Measurements from ENCODE around the gene RIOX2. TPM values are rescaled to one million over a fixed set of nuclear protein-coding genes. Genes with fewer than 3 reads are reported as not detected.

Gene RIOX2
- total and polyA plus RNA-seq, 12 donors = 8.4 to 48.0 (median 19.5) TPM

DNA sequence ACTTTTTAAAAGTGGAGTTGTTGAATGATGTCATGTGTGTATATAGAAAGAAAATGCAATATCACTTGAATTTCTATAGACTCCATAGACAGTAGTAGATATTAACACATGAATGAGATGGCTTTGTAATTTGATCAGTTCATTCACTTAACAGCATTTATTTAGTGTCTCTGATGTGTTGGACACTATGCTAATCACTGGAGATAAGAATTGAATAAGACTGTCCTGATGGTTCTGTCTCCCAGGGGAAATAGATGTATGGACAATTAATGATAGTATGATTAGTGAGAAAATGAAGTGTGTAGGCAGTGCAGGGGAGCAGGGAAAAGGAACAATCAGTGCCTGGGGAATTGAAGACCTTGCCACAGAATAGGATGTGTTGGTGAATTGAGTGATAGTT is 72.9 kb downstream of the RIOX2 start:
- H3K9me3 ChIP-seq (replicated peaks in 1 of 3) = no peaks in the 10 kb centered on the region
- no peak overlapping the region for H3K4me3 ChIP-seq
- intact Hi-C loops (cut with DNase I) = no loop called here
- H3K27ac ChIP-seq = no peak overlapping the region
- no peaks in the 10 kb centered on the region for H3K36me3 ChIP-seq (replicated peaks in 1 of 2)
- DNase-seq = no peak
- H3K4me1 ChIP-seq (replicated peaks in 1 of 2) = peaks cover 0 to 7% of the 10 kb centered on the region in 2 donors
- H3K27me3 ChIP-seq = no peaks in the 10 kb centered on the region
- TF ChIP-seq POLR2A (IDR thresholded peaks at IDR 0.05) = no peak
- TF ChIP-seq, protein P1, sequence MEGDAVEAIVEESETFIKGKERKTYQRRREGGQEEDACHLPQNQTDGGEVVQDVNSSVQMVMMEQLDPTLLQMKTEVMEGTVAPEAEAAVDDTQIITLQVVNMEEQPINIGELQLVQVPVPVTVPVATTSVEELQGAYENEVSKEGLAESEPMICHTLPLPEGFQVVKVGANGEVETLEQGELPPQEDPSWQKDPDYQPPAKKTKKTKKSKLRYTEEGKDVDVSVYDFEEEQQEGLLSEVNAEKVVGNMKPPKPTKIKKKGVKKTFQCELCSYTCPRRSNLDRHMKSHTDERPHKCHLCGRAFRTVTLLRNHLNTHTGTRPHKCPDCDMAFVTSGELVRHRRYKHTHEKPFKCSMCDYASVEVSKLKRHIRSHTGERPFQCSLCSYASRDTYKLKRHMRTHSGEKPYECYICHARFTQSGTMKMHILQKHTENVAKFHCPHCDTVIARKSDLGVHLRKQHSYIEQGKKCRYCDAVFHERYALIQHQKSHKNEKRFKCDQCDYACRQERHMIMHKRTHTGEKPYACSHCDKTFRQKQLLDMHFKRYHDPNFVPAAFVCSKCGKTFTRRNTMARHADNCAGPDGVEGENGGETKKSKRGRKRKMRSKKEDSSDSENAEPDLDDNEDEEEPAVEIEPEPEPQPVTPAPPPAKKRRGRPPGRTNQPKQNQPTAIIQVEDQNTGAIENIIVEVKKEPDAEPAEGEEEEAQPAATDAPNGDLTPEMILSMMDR (IDR thresholded peaks at IDR 0.05) = no peak

DNA sequence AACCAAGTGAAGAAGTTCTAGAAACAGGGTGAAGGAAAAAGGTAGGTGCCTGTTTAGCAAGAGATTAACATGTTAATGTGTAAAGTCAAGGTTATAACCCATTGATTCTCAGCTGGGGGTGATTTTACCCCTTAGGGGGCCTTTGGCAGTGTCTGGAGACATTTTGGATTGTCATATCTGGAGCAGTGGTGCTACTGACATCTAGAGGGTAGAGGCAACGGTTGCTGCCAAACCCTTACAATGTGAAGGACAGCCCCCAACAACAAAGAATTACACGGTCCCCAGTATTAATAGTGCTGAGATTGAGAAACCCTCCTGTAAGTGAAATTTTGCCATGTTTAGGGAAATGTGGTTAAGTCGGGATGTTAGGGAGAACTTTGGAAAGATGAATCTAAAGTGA is 75.7 kb downstream of the RIOX2 start:
- DNase-seq = no peak
- Histone ChIP-seq H3K27ac (no peak overlapping the region), H3K36me3 (replicated peaks in 1 of 2) (no peaks in the 10 kb centered on the region), H3K9me3 (replicated peaks in 1 of 3) (no peaks in the 10 kb centered on the region), H3K27me3 (no peaks in the 10 kb centered on the region), H3K4me3 (no peak overlapping the region), H3K4me1 (replicated peaks in 1 of 2) (peaks cover 0 to 6% of the 10 kb centered on the region in 2 donors)
- no peak for TF ChIP-seq POLR2A (IDR thresholded peaks at IDR 0.05)
- TF ChIP-seq, protein P1 (IDR thresholded peaks at IDR 0.05) = no peak
- WGBS, 4 donors = 85 to 97% (median 94%) methylated on average over 3 of the region's 3 CpGs
- intact Hi-C loops (cut with DNase I) = no loop called here

DNA sequence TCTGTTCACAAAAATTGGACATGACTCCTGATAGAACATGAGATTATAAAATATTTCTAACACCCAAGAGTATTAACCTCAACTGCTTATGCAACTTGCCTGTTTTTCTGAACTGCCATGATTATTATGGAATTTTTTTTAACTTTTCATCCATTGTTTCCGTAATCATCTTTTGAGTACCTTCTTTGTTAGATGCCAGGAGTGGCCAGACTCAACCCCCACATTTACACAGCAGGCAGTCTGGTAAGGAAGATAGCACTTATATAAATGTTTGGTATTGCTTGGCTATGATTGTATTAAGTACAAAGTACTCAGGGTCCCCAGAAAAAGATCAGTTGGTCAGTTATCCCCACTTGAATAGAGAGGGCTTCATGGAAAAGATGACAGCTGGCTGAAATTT is 76.1 kb downstream of the RIOX2 start:
- no peaks in the 10 kb centered on the region for H3K9me3 ChIP-seq (replicated peaks in 1 of 3)
- peaks cover 0 to 1% of the 10 kb centered on the region in 2 donors for H3K4me1 ChIP-seq (replicated peaks in 1 of 2)
- no peaks in the 10 kb centered on the region for H3K36me3 ChIP-seq (replicated peaks in 1 of 2)
- TF ChIP-seq, protein P1 (IDR thresholded peaks at IDR 0.05) = no peak
- no peak for TF ChIP-seq POLR2A (IDR thresholded peaks at IDR 0.05)
- intact Hi-C loops (cut with DNase I) = no loop called here
- no peak for DNase-seq
- WGBS, 4 donors = 91 to 100% (median 98%) methylated on average over 1 of the region's 1 CpG
- H3K4me3 ChIP-seq = no peak overlapping the region
- no peaks in the 10 kb centered on the region for H3K27me3 ChIP-seq
- H3K27ac ChIP-seq = no peak overlapping the region

DNA sequence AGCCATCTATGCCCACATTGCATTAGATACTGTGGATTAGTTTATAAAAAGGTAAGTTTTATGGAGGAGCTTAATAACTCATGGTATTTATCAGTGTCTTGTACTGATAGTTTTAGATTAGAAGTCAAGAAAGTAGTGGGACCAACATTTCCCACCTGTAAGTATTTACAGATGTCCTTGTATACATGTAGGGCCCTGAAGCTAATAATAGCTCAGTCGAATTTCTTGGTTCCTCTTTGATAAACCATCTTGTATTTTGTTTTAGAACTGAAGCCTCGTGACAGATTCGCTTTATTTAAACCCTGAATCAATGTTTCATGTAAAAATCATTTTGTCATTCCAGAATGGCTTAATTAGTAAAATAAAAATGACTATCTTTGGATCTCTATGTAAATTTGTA is 77.0 kb downstream of the RIOX2 start:
- TF ChIP-seq, protein P1 (IDR thresholded peaks at IDR 0.05) = no peak
- 82 to 90% (median 86%) methylated on average over 3 of the region's 3 CpGs for WGBS, 4 donors
- Histone ChIP-seq H3K9me3 (replicated peaks in 1 of 3) (no peaks in the 10 kb centered on the region), H3K4me3 (no peak overlapping the region), H3K27ac (no peak overlapping the region), H3K27me3 (no peaks in the 10 kb centered on the region), H3K36me3 (replicated peaks in 1 of 2) (peaks cover 0 to under 1% of the 10 kb centered on the region in 2 donors), H3K4me1 (replicated peaks in 1 of 2) (no peaks in the 10 kb centered on the region)
- no peak for DNase-seq
- intact Hi-C loops (cut with DNase I) = no loop called here
